Gastrocnemius medialis (tissue), 4 donors: ENCODE measurements around the gene PDZRN4.

Experiments used
- CTCF ChIP-seq, 5 experiments: fragments of 450-650 bp in 3 of 5; fragments of 200-600 bp in 2 of 5; sonication (generic) in 2 of 5; IDR thresholded peaks in 4 of 5; conservative IDR thresholded peaks in 1 of 5; 1 replicate in 4 of 5; 2 replicates in 1 of 5; pipeline ENCODE4 v1.5.1; 2016 to 2019; ENCODE audit warnings: antibody characterized with exemption in 5 of 5, mild to moderate bottlenecking in 3 of 5, moderate library complexity in 3 of 5
- POLR2A ChIP-seq, 2 donors: fragments of 450-650 bp; IDR thresholded peaks; one replicate each; pipeline ENCODE4 v1.6.1; 2017; ENCODE audit warnings: antibody characterized with exemption in 2 of 2, mild to moderate bottlenecking in 2 of 2, moderate library complexity in 2 of 2

GRCh38 chr12:41474001-41474400 is 285.9 kb downstream of the PDZRN4 start:
- TF ChIP-seq CTCF (IDR thresholded peaks at IDR 0.05 in 4 of 5, conservative IDR thresholded peaks at IDR 0.05 in 1 of 5) (no peak), POLR2A (IDR thresholded peaks at IDR 0.05) (no peak)
